Effector memory CD4-positive, alpha-beta T cell (primary cell): ENCODE results near the gene ARNT2.

Experiments
- DNase-seq, 3 donors: peaks; one replicate each; pipeline ENCODE4 v3.0.0-alpha.2; 2020
- H3K27ac ChIP-seq: 2 replicates; pipeline ENCODE4 v1.7.0; 2013; ENCODE audit warnings: mild to moderate bottlenecking, low read length, moderate library complexity; ENCODE audit not compliant: insufficient read depth, poor library complexity, severe bottlenecking
- H3K27me3 ChIP-seq: replicated peaks from 2 replicates; pipeline ENCODE4 v1.7.0; 2013; ENCODE audit warnings: mild to moderate bottlenecking, low read length; ENCODE audit not compliant: insufficient read depth, control insufficient read depth, poor library complexity, severe bottlenecking
- H3K36me3 ChIP-seq: 2 replicates; pipeline ENCODE4 v1.7.0; 2013; ENCODE audit warnings: mild to moderate bottlenecking, low read length, moderate library complexity; ENCODE audit not compliant: control insufficient read depth, insufficient read depth
- H3K4me1 ChIP-seq: 2 replicates; pipeline ENCODE4 v1.7.0; 2013; ENCODE audit warnings: low read length, mild to moderate bottlenecking; ENCODE audit not compliant: control insufficient read depth, insufficient read depth, poor library complexity, severe bottlenecking
- H3K4me3 ChIP-seq: 2 replicates; pipeline ENCODE4 v1.7.0; 2013; ENCODE audit warnings: low read length, low read depth, mild to moderate bottlenecking; ENCODE audit not compliant: insufficient read depth, poor library complexity, severe bottlenecking
- H3K9me3 ChIP-seq: 2 replicates; pipeline ENCODE4 v1.7.0; 2013; ENCODE audit warnings: mild to moderate bottlenecking, low read length, moderate library complexity; ENCODE audit not compliant: control insufficient read depth

Gene ARNT2

DNA sequence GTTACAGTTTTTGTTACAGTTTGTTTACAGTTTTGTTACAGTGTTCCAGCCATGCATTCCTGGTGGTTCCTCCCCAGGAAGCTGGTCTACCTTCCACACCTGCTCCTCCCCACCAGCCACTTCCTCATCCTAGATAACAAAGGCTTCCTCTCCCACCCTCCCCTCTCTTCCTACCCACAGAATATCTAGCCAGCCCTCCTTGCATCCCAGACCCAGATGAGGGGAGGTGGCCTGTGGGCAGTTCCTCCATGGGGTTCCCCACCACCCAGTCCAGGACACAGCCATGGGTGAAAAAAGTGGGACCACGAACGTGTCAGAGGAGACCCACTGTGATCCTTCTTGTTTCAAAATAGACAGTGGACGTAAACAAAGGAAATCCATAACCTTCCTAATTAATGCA, 168.2 kb downstream of the ARNT2 start:
- H3K27ac ChIP-seq = no peak overlapping the region
- no peaks in the 10 kb centered on the region for H3K36me3 ChIP-seq
- H3K27me3 ChIP-seq = peaks cover 4% of the 10 kb centered on the region
- H3K4me3 ChIP-seq = no peak overlapping the region
- no peaks in the 10 kb centered on the region for H3K9me3 ChIP-seq
- DNase-seq = no peak
- no peaks in the 10 kb centered on the region for H3K4me1 ChIP-seq

DNA sequence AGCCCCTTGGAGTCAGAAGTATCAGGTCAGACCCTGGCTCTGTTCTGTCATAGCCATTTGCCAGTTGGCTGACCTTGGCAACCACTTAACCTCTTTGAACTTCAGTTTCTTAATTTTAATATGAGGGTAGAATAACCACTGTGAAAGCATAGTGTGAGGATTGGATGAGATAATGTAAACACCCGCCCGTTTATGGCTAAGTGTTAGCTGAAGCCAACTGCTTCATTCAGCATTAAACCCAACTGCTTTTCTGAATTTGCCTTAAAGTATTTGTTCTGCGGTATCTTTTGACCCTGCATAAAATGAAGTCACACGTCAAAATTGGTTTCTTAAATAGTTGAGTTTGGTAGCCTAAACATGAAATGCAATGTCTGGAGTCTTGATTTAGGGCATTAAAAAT, 169.4 kb downstream of the ARNT2 start:
- Histone ChIP-seq H3K4me1 (no peaks in the 10 kb centered on the region), H3K4me3 (no peak overlapping the region), H3K9me3 (no peaks in the 10 kb centered on the region), H3K27ac (no peak overlapping the region), H3K36me3 (no peaks in the 10 kb centered on the region), H3K27me3 (peaks cover 4% of the 10 kb centered on the region)
- no peak for DNase-seq

DNA sequence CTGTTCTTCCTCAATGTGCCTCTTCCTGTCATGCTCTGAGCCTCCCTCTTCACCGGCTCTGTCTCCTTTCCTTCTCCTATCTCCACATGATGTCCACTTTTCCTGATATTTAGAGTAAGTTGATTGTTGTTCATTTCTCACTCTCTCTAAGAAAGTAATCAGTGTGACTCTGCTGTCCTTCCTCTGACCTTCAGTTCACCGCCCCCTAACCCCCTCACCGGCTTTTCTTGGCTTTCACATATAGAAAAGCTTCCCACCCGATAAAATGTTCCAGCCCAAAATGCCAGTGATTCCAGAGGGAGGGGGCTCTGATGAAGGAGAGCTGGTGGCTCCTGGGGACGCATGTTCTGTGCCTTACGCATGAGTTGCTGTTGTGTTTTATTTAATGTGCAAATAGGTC, 170.4 kb downstream of the ARNT2 start:
- no peak overlapping the region for H3K4me3 ChIP-seq
- no peaks in the 10 kb centered on the region for H3K9me3 ChIP-seq
- peaks cover 4% of the 10 kb centered on the region for H3K27me3 ChIP-seq
- H3K27ac ChIP-seq = no peak overlapping the region
- no peak for DNase-seq
- H3K36me3 ChIP-seq = no peaks in the 10 kb centered on the region
- no peaks in the 10 kb centered on the region for H3K4me1 ChIP-seq

DNA sequence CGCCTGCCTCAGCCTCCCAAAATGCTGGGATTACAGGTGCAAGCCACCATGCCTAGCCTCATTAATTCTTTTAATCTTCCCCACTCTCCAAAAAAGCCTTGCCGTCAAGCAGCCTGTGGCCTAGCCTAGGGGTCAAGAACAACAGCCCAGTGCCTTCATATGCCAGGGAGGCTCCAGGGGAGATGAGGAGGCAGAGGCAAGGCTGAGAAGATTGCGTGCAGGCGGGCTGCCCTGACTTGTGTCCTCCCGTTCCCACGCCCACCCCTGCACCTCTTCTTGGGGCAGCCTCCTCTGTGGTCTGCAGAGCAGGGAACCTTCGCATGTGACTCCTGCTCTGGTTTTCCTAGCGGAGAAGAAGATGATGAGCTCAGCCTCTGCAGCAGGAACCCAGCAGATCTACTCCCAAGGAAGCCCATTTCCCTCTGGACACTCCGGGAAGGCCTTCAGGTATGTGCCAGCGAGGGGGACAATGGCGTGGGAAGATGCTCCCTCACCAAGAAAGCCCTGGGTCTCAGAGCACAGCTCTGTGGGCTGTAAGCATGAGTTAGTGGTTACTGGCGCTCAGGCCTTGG, 172.4 kb downstream of the ARNT2 start:
- H3K27ac ChIP-seq = no peak overlapping the region
- no peaks in the 10 kb centered on the region for H3K9me3 ChIP-seq
- no peaks in the 10 kb centered on the region for H3K36me3 ChIP-seq
- H3K27me3 ChIP-seq = peaks cover 4% of the 10 kb centered on the region
- DNase-seq = no peak
- no peak overlapping the region for H3K4me3 ChIP-seq
- no peaks in the 10 kb centered on the region for H3K4me1 ChIP-seq

DNA sequence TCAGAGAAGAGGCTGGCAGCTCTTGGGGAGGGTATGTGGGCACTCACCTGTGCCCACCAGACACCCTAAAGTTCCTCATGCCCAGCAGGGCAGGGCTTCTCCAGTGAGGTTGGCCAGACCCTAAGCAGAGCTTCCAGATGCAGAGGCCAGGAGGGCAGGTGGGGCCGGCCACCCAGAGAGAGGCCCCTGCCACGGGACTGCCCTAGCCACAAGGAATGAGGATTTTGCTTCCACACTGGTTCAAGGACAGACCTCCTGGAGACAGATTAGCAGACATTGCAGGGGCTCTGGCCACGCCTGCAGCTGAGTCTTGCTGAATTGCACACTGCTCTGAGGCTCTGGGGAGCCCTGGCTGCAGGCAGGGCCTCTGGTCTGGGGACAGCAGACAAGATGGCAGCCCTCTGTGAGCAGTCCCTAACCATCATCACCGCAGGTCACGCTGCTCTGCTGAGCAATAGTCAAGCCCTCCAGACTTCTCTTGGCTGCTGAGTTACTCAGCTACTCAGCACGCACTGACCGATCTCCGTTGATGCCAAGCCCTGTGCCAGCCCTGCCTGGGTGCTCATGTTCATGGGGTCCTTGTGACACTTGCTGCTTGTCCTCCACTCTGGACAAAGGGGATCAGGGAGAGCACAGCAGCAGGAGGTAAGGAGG, 173.5 kb downstream of the ARNT2 start:
- no peaks in the 10 kb centered on the region for H3K27me3 ChIP-seq
- DNase-seq = no peak
- H3K4me3 ChIP-seq = no peak overlapping the region
- H3K27ac ChIP-seq = no peak overlapping the region
- no peaks in the 10 kb centered on the region for H3K9me3 ChIP-seq
- no peaks in the 10 kb centered on the region for H3K4me1 ChIP-seq
- H3K36me3 ChIP-seq = no peaks in the 10 kb centered on the region

DNA sequence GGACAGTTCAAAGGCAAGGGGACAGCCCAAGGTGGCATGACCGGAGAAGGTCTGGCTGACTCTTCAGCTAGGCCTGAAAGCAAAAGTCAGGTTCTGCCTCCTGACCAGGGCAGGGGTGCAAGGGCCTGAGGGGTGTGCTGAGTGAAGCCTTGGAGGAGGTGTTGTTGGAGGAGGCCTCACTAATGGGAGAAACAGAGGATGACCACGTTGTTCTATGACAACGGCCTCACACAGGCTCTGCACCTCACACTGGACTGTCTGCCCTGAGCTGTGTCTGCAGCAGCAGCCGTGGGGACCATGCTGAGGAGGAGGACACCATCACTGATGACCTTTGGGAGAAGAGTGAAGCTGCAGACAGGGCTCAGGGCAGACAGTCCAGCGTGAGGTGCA, 174.0 kb downstream of the ARNT2 start:
- H3K27ac ChIP-seq = no peak overlapping the region
- H3K27me3 ChIP-seq = no peaks in the 10 kb centered on the region
- no peaks in the 10 kb centered on the region for H3K4me1 ChIP-seq
- no peaks in the 10 kb centered on the region for H3K9me3 ChIP-seq
- H3K36me3 ChIP-seq = no peaks in the 10 kb centered on the region
- no peak for DNase-seq
- H3K4me3 ChIP-seq = no peak overlapping the region

DNA sequence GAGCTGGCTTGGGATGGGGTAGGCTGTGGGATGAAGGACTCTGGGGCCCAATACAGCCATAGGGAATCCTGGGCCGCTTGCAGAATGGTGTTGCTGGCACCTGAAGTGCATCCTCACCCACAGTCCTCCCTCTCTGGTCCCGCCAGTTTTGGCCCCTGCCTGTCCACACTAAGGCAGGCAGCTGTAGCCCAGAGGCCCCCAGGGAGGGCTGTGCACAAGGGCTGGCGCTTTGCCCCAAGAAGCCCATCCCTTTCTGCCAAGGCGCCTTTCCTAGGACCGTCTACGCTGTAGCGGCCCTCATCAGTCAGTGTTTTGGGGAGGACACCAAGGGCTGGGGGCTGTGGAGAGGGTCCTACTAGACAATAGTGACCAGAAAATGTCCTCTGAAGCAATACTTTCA, 174.7 kb downstream of the ARNT2 start:
- Histone ChIP-seq H3K27me3 (no peaks in the 10 kb centered on the region), H3K27ac (no peak overlapping the region), H3K36me3 (no peaks in the 10 kb centered on the region), H3K9me3 (no peaks in the 10 kb centered on the region), H3K4me1 (no peaks in the 10 kb centered on the region), H3K4me3 (no peak overlapping the region)
- DNase-seq = no peak

DNA sequence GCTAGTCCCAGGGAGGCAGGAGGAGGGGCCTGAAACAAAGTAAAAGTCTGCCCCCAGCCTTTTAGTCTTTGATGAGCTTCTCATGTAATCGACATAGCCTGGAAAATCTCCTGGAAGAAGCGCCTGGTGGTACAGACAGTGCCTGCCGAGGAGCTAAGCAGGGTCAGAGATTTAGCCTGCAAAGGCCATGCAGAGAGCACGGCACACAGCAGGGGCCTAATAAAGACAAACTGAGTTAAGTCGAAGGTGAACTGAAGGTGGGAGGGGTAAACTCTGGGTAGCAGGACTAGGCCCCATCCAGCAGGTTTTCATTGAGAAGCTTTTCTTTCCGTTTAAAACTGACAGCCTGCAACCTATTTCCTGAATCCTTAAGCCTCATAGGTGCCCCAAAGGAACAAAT, 175.4 kb downstream of the ARNT2 start:
- Histone ChIP-seq H3K4me3 (no peak overlapping the region), H3K9me3 (no peaks in the 10 kb centered on the region), H3K27me3 (no peaks in the 10 kb centered on the region), H3K27ac (no peak overlapping the region), H3K36me3 (no peaks in the 10 kb centered on the region), H3K4me1 (no peaks in the 10 kb centered on the region)
- DNase-seq = no peak

DNA sequence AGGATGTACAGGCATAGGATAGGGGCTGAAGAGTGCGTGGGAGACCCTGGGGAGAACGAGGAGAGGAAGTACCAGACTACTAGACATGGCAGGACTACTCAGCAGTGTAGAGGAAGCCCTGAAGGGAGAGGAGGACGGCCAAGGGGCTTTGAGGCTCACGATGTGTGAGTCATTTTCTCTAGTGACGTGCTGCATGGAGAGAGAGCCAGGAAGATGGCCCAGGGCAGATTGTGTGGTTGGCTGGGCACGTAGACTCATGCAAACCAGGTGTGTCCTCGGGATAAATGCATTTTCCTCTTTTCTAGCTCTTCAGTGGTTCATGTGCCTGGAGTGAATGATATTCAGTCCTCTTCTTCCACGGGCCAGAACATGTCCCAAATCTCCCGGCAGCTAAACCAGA, 175.9 kb downstream of the ARNT2 start:
- Histone ChIP-seq H3K4me1 (no peaks in the 10 kb centered on the region), H3K27me3 (no peaks in the 10 kb centered on the region), H3K27ac (no peak overlapping the region), H3K36me3 (no peaks in the 10 kb centered on the region), H3K4me3 (no peak overlapping the region), H3K9me3 (no peaks in the 10 kb centered on the region)
- no peak for DNase-seq

DNA sequence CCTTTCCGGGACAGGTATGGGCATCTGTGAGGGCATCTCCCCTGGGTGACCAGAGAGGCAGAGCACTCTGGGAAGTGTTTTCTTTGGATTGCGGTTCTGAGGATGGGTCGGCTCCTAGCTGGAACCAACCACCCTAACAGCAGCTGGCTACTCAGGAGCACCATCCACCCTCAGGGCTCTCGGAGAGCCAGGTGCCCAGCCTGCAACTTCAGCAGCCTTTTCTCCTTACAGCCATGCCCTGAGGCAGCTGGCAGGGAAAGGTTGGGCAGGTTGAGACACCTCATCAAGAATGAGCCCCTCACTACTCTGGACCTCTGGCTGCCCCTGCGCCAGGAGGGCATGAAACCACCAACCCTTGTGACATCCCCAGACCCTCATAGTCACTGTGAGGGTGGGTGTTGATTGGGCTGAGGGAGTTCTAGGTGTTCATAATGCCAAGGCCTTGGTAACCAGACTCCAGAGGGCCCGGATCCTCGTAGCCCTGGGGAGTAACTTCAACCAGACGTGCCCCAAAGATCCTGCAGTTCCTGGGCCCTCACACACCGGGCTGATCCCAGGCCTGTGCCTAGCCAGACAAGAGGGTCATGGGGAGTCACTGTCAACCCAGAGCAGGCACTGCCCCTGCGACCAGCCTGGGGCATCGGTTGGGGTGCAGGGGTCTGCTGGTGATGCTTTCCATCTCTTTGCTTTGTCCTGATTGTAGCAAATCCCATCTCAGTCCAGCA, 176.5 kb downstream of the ARNT2 start:
- H3K9me3 ChIP-seq = no peaks in the 10 kb centered on the region
- no peaks in the 10 kb centered on the region for H3K27me3 ChIP-seq
- H3K36me3 ChIP-seq = no peaks in the 10 kb centered on the region
- H3K4me1 ChIP-seq = no peaks in the 10 kb centered on the region
- no peak overlapping the region for H3K27ac ChIP-seq
- no peak for DNase-seq
- no peak overlapping the region for H3K4me3 ChIP-seq
